Measurements from ENCODE around the gene SF3B3.

GRCh38 chr16:70556063-70556462, 32.4 kb downstream of the SF3B3 start:
- TF ChIP-seq CTCF (conservative IDR thresholded peaks at IDR 0.05) = no peak
- no peak for TF ChIP-seq EZH2 (IDR thresholded peaks at IDR 0.05; ENCODE audit: low read depth)

All from PC-9 (cell line).